H1 (cell line): ENCODE measurements around the gene CCDC12.

Experiments used
- BRCA1 ChIP-seq: IDR thresholded peaks from 2 replicates; pipeline ENCODE4 v1.6.1; 2012; ENCODE audit warnings: low read depth, low read length, improper control_type of control experiment
- CTCF ChIP-seq, 3 experiments: IDR thresholded peaks; 1 replicate in 2 of 3; 2 replicates in 1 of 3; pipeline versions ENCODE4 v1.5.1 to v1.6.1; 2011; ENCODE audit warnings: low read length in 3 of 3, mild to moderate bottlenecking in 3 of 3, inconsistent platforms in 2 of 3, low read depth in 1 of 3, moderate library complexity in 1 of 3; ENCODE audit not compliant: insufficient read depth in 1 of 3; ENCODE audit errors: control extremely low read depth in 1 of 3
- EP300 ChIP-seq, 2 experiments: IDR thresholded peaks; 1 replicate in 1 of 2; 2 replicates in 1 of 2; pipeline ENCODE4 v1.6.1; 2011 to 2012; ENCODE audit warnings: low read depth in 2 of 2, low read length in 2 of 2, mild to moderate bottlenecking in 2 of 2, borderline replicate concordance in 1 of 2, inconsistent platforms in 1 of 2, moderate library complexity in 1 of 2
- EZH2 ChIP-seq: fragments of 200-600 bp; sonication (generic); IDR thresholded peaks from 2 replicates; pipeline ENCODE4 v1.7.1; 2012; ENCODE audit warnings: low read depth, mild to moderate bottlenecking, moderate library complexity, low read length, inconsistent platforms; ENCODE audit not compliant: severe bottlenecking
- JUN ChIP-seq: IDR thresholded peaks from 2 replicates; pipeline ENCODE4 v1.6.1; 2011; ENCODE audit warnings: low read depth, mild to moderate bottlenecking, improper control_type of control experiment, low read length
- MAFK ChIP-seq: IDR thresholded peaks from 2 replicates; pipeline ENCODE4 v1.6.1; 2012; ENCODE audit warnings: low read depth, mild to moderate bottlenecking, improper control_type of control experiment, low read length
- POLR2A ChIP-seq, 2 experiments: IDR thresholded peaks; 1 replicate in 1 of 2; 2 replicates in 1 of 2; pipeline ENCODE4 v1.6.1; 2011; ENCODE audit warnings: low read depth in 2 of 2, low read length in 2 of 2, mild to moderate bottlenecking in 2 of 2; ENCODE audit errors: control extremely low read depth in 1 of 2
- POLR2AphosphoS5 ChIP-seq: IDR thresholded peaks from 2 replicates; pipeline ENCODE4 v1.6.1; 2011; ENCODE audit warnings: low read depth, low read length
- RAD21 ChIP-seq, 2 experiments: IDR thresholded peaks in 1 of 2; conservative IDR thresholded peaks in 1 of 2; 2 replicates each; pipeline ENCODE4 v1.6.1; 2011; ENCODE audit warnings: low read depth in 2 of 2, low read length in 2 of 2, improper control_type of control experiment in 1 of 2, inconsistent platforms in 1 of 2, mild to moderate bottlenecking in 1 of 2, moderate library complexity in 1 of 2
- RFX5 ChIP-seq: IDR thresholded peaks from 2 replicates; pipeline ENCODE4 v1.6.1; 2011; ENCODE audit warnings: low read depth, low read length, improper control_type of control experiment, borderline replicate concordance
- SRF ChIP-seq: IDR thresholded peaks from 2 replicates; pipeline ENCODE4 v1.6.1; 2011; ENCODE audit warnings: mild to moderate bottlenecking, low read depth, low read length, moderate library complexity
- TAF1 ChIP-seq: IDR thresholded peaks from 2 replicates; pipeline ENCODE4 v1.6.1; 2011; ENCODE audit warnings: mild to moderate bottlenecking, low read depth, low read length
- TF ChIP-seq, protein P1 (sequence below): IDR thresholded peaks from 2 replicates; pipeline ENCODE4 v1.6.1; 2012; ENCODE audit warnings: inconsistent platforms
- TF ChIP-seq, protein P2 (sequence below): IDR thresholded peaks from 2 replicates; pipeline ENCODE4 v1.6.1; 2011; ENCODE audit warnings: low read depth, mild to moderate bottlenecking, low read length; ENCODE audit not compliant: insufficient read depth

- TF ChIP-seq JUN = no peak
- TF ChIP-seq CTCF (IDR thresholded peaks at IDR 0.05; ENCODE audit: control extremely low read depth in 1 of 3, insufficient read depth in 1 of 3, low read depth in 1 of 3, low read length in 3 of 3) = no peak
- no peak for TF ChIP-seq POLR2AphosphoS5
- TF ChIP-seq RFX5 = no peak
- no peak for TF ChIP-seq POLR2A (IDR thresholded peaks at IDR 0.05; ENCODE audit: control extremely low read depth in 1 of 2, low read depth in 2 of 2, low read length in 2 of 2)
- no peak for TF ChIP-seq SRF
- no peak for TF ChIP-seq EZH2
- TF ChIP-seq, protein P1, sequence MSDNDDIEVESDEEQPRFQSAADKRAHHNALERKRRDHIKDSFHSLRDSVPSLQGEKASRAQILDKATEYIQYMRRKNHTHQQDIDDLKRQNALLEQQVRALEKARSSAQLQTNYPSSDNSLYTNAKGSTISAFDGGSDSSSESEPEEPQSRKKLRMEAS = no peak
- TF ChIP-seq BRCA1 = no peak
- no peak for TF ChIP-seq RAD21 (IDR thresholded peaks at IDR 0.05 in 1 of 2, conservative IDR thresholded peaks at IDR 0.05 in 1 of 2; ENCODE audit: low read depth in 2 of 2, low read length in 2 of 2)
- no peak for TF ChIP-seq EP300 (IDR thresholded peaks at IDR 0.05; ENCODE audit: borderline replicate concordance in 1 of 2, low read depth in 2 of 2, low read length in 2 of 2)
- TF ChIP-seq MAFK = no peak
- no peak for TF ChIP-seq TAF1
- TF ChIP-seq, protein P2, sequence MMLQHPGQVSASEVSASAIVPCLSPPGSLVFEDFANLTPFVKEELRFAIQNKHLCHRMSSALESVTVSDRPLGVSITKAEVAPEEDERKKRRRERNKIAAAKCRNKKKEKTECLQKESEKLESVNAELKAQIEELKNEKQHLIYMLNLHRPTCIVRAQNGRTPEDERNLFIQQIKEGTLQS = no peak
These were observed 10.8 kb upstream of the CCDC12 start for GRCh38 chr3:46987319-46987742.
